Measurements from ENCODE around the gene TSKS.

The TSKS gene

GRCh38 chr19:49749771-49750170 is 13.3 kb downstream of the TSKS start:
- no peak for DNase-seq
- Histone ChIP-seq H3K4me1 (ENCODE audit: control insufficient read depth, insufficient read depth, low read length, poor library complexity, severe bottlenecking) (no peaks in the 10 kb centered on the region), H3K9me3 (ENCODE audit: control insufficient read depth, low read length) (no peaks in the 10 kb centered on the region)

DNA sequence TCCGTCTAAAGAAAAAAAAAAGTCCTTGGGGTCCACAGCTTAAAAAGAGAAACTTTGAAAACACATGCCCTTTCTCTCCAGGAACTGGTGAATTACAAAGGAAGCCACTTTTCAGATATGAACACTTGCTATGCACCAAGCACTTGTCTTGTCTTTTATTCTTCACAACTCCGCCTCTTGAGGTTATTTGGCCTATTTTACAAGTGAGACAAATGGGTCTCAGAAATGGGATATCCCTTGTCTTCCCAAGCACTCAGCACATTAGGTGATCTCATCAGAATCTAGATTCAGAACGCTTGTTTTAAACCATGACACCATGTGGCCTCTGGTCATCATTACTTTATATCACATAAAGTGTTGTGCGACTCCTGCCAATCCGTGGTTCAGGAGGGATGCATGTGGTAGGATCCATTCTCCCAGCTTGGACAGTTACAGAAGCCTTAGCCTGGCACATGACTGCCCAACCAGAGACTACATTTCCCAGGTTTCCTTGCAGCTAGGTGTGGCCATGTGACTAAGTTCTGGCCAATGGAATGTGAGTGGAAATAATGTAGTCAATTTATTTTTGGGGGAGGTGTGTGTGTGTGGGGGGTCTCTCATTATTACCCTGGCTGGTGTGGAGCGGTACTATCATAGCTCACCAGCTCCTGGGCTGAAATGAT is 13.9 kb downstream of the TSKS start:
- no peaks in the 10 kb centered on the region for H3K9me3 ChIP-seq (ENCODE audit: control insufficient read depth, low read length)
- H3K4me3 ChIP-seq (ENCODE audit: insufficient read depth, low read depth, low read length, poor library complexity, severe bottlenecking), result no peak overlapping the region
- H3K36me3 ChIP-seq (ENCODE audit: control insufficient read depth, insufficient read depth, low read length), result no peaks in the 10 kb centered on the region
- H3K27ac ChIP-seq (ENCODE audit: insufficient read depth, low read length, poor library complexity, severe bottlenecking), result no peak overlapping the region
- H3K4me1 ChIP-seq (ENCODE audit: control insufficient read depth, insufficient read depth, low read length, poor library complexity, severe bottlenecking), result no peaks in the 10 kb centered on the region
- H3K27me3 ChIP-seq (replicated peaks; ENCODE audit: control insufficient read depth, insufficient read depth, low read length, poor library complexity, severe bottlenecking), result no peaks in the 10 kb centered on the region
- no peak for DNase-seq

More at GRCh38 chr19:49749771-49750170, 13.3 kb downstream of the TSKS start:
- Histone ChIP-seq H3K27me3 (replicated peaks; ENCODE audit: control insufficient read depth, insufficient read depth, low read length, poor library complexity, severe bottlenecking) (no peaks in the 10 kb centered on the region), H3K36me3 (ENCODE audit: control insufficient read depth, insufficient read depth, low read length) (no peaks in the 10 kb centered on the region), H3K27ac (ENCODE audit: insufficient read depth, low read length, poor library complexity, severe bottlenecking) (no peak overlapping the region), H3K4me3 (ENCODE audit: insufficient read depth, low read depth, low read length, poor library complexity, severe bottlenecking) (no peak overlapping the region)

DNA sequence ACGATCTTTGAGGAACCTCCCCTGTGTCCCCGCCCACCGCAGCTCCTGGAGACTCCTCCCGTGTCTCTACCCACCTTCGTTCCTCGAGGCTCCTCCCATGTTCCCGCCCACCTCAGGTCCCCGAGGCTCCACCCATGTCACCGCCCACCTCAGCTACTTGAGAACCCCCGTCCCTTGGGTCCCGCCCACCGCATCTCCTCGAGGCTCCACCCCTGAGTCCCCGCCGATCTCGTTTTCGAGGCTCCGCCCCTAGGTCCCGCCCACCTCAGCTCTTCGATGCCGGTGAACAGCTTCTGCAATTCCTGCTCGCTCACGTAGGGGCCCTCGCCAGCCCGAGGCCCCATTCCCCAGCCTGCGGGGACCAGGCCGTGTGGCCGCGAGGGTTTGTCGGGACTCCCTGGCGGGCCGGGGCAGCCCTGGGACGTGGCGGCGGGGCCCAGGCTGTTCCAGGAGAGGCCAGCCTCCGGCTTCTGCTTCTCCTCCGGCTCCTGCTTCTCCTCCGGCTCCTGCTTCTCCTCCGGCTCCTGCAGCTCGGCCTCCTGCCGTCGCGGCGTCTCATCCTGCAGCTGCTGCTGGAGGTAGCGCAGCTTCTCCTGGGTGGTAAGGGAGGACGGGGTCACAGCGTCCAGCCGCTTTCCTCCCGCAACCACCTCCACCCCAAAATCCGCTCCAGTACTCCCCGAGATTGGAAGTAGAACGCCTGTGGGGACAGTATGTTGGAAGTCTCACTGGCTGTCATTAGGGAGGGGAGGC is 16.7 kb downstream of the TSKS start:
- H3K27me3 ChIP-seq (replicated peaks; ENCODE audit: control insufficient read depth, insufficient read depth, low read length, poor library complexity, severe bottlenecking), result no peaks in the 10 kb centered on the region
- no peaks in the 10 kb centered on the region for H3K36me3 ChIP-seq (ENCODE audit: control insufficient read depth, insufficient read depth, low read length)
- no peaks in the 10 kb centered on the region for H3K9me3 ChIP-seq (ENCODE audit: control insufficient read depth, low read length)
- no peak overlapping the region for H3K4me3 ChIP-seq (ENCODE audit: insufficient read depth, low read depth, low read length, poor library complexity, severe bottlenecking)
- no peak overlapping the region for H3K27ac ChIP-seq (ENCODE audit: insufficient read depth, low read length, poor library complexity, severe bottlenecking)
- no peaks in the 10 kb centered on the region for H3K4me1 ChIP-seq (ENCODE audit: control insufficient read depth, insufficient read depth, low read length, poor library complexity, severe bottlenecking)
- peak; percentile 18 to 54 (median 44) for DNase-seq

DNA sequence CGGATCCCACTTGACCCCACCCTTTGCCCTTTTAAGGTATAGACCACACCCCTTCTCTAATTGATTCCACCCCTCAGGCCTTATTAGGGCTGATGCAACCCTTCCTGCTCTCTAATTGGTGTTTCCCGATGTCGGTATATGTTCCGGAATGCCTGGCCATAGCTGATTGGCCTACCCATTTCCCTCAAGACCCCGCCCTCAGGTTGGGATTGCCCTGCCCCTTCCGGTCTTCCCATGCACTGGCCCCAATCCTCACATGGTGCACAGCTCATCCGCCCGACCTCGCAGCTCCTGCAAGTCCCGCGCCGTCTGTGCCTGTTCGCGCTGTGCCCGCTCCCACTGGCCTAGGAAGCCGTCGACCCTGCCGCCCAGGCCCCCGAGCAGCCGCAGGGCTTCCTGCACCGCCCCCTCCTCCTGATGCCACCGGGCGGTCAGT is 18.1 kb downstream of the TSKS start:
- H3K9me3 ChIP-seq (ENCODE audit: control insufficient read depth, low read length), result no peaks in the 10 kb centered on the region
- no peaks in the 10 kb centered on the region for H3K27me3 ChIP-seq (replicated peaks; ENCODE audit: control insufficient read depth, insufficient read depth, low read length, poor library complexity, severe bottlenecking)
- H3K36me3 ChIP-seq (ENCODE audit: control insufficient read depth, insufficient read depth, low read length), result no peaks in the 10 kb centered on the region
- DNase-seq, result no peak
- H3K4me1 ChIP-seq (ENCODE audit: control insufficient read depth, insufficient read depth, low read length, poor library complexity, severe bottlenecking), result no peaks in the 10 kb centered on the region
- no peak overlapping the region for H3K27ac ChIP-seq (ENCODE audit: insufficient read depth, low read length, poor library complexity, severe bottlenecking)
- no peak overlapping the region for H3K4me3 ChIP-seq (ENCODE audit: insufficient read depth, low read depth, low read length, poor library complexity, severe bottlenecking)

DNA sequence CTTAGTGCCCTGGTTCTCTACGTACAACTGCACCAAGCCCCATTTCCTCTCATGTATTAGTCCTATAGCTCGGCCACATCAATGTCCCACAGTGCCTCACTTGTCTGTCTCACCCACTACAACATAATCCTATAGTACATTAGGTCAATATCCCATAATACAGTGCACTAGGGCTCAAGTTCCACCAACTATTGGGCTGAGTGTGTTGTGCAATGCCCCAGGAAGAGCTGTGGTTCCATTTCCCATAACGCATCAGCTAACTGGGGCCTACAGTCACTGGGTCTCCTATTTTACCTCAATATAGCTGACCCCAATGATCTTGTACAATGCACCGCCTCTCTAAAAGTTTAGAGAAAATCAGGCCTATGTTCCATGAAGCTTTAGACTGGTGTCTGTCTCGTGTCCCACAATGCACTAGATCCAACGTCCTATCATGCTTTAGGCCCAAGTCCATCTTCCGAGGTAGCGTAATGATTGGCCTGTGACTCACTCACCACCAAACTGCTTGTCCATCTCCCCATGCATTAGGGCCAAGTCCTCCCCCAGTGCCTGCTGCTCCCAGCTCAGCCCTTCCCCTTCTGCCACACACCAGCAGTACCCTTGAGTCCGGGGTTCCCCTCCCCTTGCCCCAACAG is 21.8 kb downstream of the TSKS start:
- H3K4me1 ChIP-seq (ENCODE audit: control insufficient read depth, insufficient read depth, low read length, poor library complexity, severe bottlenecking), result no peaks in the 10 kb centered on the region
- H3K9me3 ChIP-seq (ENCODE audit: control insufficient read depth, low read length), result no peaks in the 10 kb centered on the region
- no peak for DNase-seq
- H3K27ac ChIP-seq (ENCODE audit: insufficient read depth, low read length, poor library complexity, severe bottlenecking), result no peak overlapping the region
- H3K4me3 ChIP-seq (ENCODE audit: insufficient read depth, low read depth, low read length, poor library complexity, severe bottlenecking), result no peak overlapping the region
- H3K27me3 ChIP-seq (replicated peaks; ENCODE audit: control insufficient read depth, insufficient read depth, low read length, poor library complexity, severe bottlenecking), result no peaks in the 10 kb centered on the region
- H3K36me3 ChIP-seq (ENCODE audit: control insufficient read depth, insufficient read depth, low read length), result no peaks in the 10 kb centered on the region

- no peak for DNase-seq
- Histone ChIP-seq H3K27me3 (replicated peaks; ENCODE audit: control insufficient read depth, insufficient read depth, low read length, poor library complexity, severe bottlenecking) (no peaks in the 10 kb centered on the region), H3K9me3 (ENCODE audit: control insufficient read depth, low read length) (no peaks in the 10 kb centered on the region), H3K4me3 (ENCODE audit: insufficient read depth, low read depth, low read length, poor library complexity, severe bottlenecking) (no peak overlapping the region), H3K36me3 (ENCODE audit: control insufficient read depth, insufficient read depth, low read length) (no peaks in the 10 kb centered on the region), H3K4me1 (ENCODE audit: control insufficient read depth, insufficient read depth, low read length, poor library complexity, severe bottlenecking) (no peaks in the 10 kb centered on the region), H3K27ac (ENCODE audit: insufficient read depth, low read length, poor library complexity, severe bottlenecking) (no peak overlapping the region)
Measured at GRCh38 chr19:49739933-49740332, 23.2 kb downstream of the TSKS start.

GRCh38 chr19:49739098-49739497 is 24.0 kb downstream of the TSKS start:
- Histone ChIP-seq H3K27ac (ENCODE audit: insufficient read depth, low read length, poor library complexity, severe bottlenecking) (no peak overlapping the region), H3K4me3 (ENCODE audit: insufficient read depth, low read depth, low read length, poor library complexity, severe bottlenecking) (no peak overlapping the region), H3K4me1 (ENCODE audit: control insufficient read depth, insufficient read depth, low read length, poor library complexity, severe bottlenecking) (no peaks in the 10 kb centered on the region), H3K36me3 (ENCODE audit: control insufficient read depth, insufficient read depth, low read length) (no peaks in the 10 kb centered on the region), H3K27me3 (replicated peaks; ENCODE audit: control insufficient read depth, insufficient read depth, low read length, poor library complexity, severe bottlenecking) (no peaks in the 10 kb centered on the region), H3K9me3 (ENCODE audit: control insufficient read depth, low read length) (no peaks in the 10 kb centered on the region)
- no peak for DNase-seq

DNA sequence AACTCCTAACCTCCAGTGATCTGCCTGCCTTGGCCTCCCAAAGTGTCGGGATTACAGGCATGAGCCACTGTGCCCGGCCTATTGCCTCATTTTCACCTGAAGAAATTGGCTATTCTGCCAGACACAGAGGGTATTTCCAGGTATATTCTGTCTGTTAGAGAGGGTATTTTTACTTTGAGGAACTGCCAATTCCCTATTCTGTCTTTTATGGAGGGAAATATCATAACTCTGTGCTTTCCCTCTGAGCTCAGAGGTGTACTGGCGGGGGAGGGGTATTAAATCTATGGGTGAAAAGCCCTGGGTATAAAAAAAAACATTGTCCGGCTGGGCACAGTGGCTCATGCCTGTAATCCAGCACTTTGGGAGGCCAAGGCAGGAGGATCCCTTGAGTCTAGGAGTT is 24.8 kb downstream of the TSKS start:
- Histone ChIP-seq H3K27ac (ENCODE audit: insufficient read depth, low read length, poor library complexity, severe bottlenecking) (no peak overlapping the region), H3K27me3 (replicated peaks; ENCODE audit: control insufficient read depth, insufficient read depth, low read length, poor library complexity, severe bottlenecking) (no peaks in the 10 kb centered on the region), H3K36me3 (ENCODE audit: control insufficient read depth, insufficient read depth, low read length) (no peaks in the 10 kb centered on the region)

DNA sequence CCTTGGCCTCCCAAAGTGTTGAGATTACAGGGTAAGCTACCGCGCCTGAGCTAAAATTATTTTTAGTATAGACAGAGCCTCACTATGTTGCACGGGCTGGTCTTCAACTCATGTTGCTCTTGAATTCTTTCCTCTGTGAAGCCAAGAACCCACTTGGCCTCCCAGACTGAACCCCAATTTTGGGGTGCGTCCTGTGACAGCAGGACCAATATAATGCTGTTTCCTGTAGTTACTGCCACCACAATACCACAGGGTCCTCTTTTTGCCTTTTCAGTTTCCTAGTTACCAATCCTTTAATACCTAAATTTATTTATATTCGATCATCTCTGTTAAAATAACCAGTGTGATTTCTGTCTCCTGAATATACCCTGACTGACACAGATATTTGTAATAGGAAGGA is 32.9 kb downstream of the TSKS start:
- no peak for DNase-seq
- Histone ChIP-seq H3K27ac (ENCODE audit: insufficient read depth, low read length, poor library complexity, severe bottlenecking) (no peak overlapping the region), H3K9me3 (ENCODE audit: control insufficient read depth, low read length) (no peaks in the 10 kb centered on the region), H3K36me3 (ENCODE audit: control insufficient read depth, insufficient read depth, low read length) (no peaks in the 10 kb centered on the region), H3K27me3 (replicated peaks; ENCODE audit: control insufficient read depth, insufficient read depth, low read length, poor library complexity, severe bottlenecking) (no peaks in the 10 kb centered on the region), H3K4me3 (ENCODE audit: insufficient read depth, low read depth, low read length, poor library complexity, severe bottlenecking) (no peak overlapping the region), H3K4me1 (ENCODE audit: control insufficient read depth, insufficient read depth, low read length, poor library complexity, severe bottlenecking) (no peaks in the 10 kb centered on the region)

More for the DNA sequence above, 24.8 kb downstream of the TSKS start:
- Histone ChIP-seq H3K9me3 (ENCODE audit: control insufficient read depth, low read length) (no peaks in the 10 kb centered on the region), H3K4me3 (ENCODE audit: insufficient read depth, low read depth, low read length, poor library complexity, severe bottlenecking) (no peak overlapping the region), H3K4me1 (ENCODE audit: control insufficient read depth, insufficient read depth, low read length, poor library complexity, severe bottlenecking) (no peaks in the 10 kb centered on the region)
- DNase-seq, result no peak
